ENCODE data around the gene GALNT3. TPM values are rescaled to one million over a fixed set of nuclear protein-coding genes. Genes with fewer than 3 reads are reported as not detected.

Gene GALNT3
- total and polyA plus RNA-seq, 2 donors (not counting 1 experiment from before 2014, with no cell fraction given), result 5.7 to 15.9 TPM

GRCh38 chr2:165718610-165719210 lies 75.3 kb downstream of the GALNT3 start:
- no peak overlapping the region for H3K4me3 Mint-ChIP-seq
- intact Hi-C loops (cut with micrococcal nuclease), result no loop called here

GRCh38 chr2:165716091-165716490 lies 78.0 kb downstream of the GALNT3 start:
- no peak overlapping the region for H3K27ac ChIP-seq (ENCODE audit: low read length in 2 of 2)
- H3K27me3 Mint-ChIP-seq, result peaks cover 4% of the 10 kb centered on the region
- no peak for ATAC-seq (ENCODE audit: low read depth)
- H2AFZ ChIP-seq (ENCODE audit: insufficient read depth, low read depth, low read length, poor library complexity, severe bottlenecking), result no peak overlapping the region
- no peak overlapping the region for H3K4me2 ChIP-seq (replicated peaks; ENCODE audit: low read depth, low read length, poor library complexity, severe bottlenecking)
- intact Hi-C loops (cut with micrococcal nuclease), result no loop called here
- H3K79me2 ChIP-seq (ENCODE audit: control insufficient read depth, insufficient read depth, low read length), result no peaks in the 10 kb centered on the region
- no peaks in the 10 kb centered on the region for H3K4me1 ChIP-seq (ENCODE audit: control insufficient read depth in 2 of 2, insufficient read depth in 2 of 2, low read length in 2 of 2)
- H3K27me3 ChIP-seq (replicated peaks in 1 of 4; ENCODE audit: control extremely low read depth in 1 of 4, control insufficient read depth in 3 of 4, insufficient read depth in 4 of 4, low read length in 3 of 4), result no peaks in the 10 kb centered on the region
- H3K9ac ChIP-seq (ENCODE audit: low read length), result no peak overlapping the region
- no peaks in the 10 kb centered on the region for H3K9me3 Mint-ChIP-seq (ENCODE audit: insufficient read depth)
- H3K4me3 ChIP-seq (ENCODE audit: control extremely low read depth in 1 of 5, extremely low read depth in 1 of 5, insufficient read depth in 1 of 5, low read depth in 2 of 5, low read length in 4 of 5), result no peak overlapping the region
- POLR2A ChIA-PET, result no interaction called here
- no peaks in the 10 kb centered on the region for H4K20me1 ChIP-seq (ENCODE audit: control insufficient read depth, insufficient read depth, low read length, poor library complexity, severe bottlenecking)
- no peak for DNase-seq
- H3K9me3 ChIP-seq (ENCODE audit: control extremely low read depth in 1 of 3, control insufficient read depth in 2 of 3, insufficient read depth in 1 of 3, low read length in 2 of 3), result no peaks in the 10 kb centered on the region
- H3K27ac Mint-ChIP-seq, result no peak overlapping the region
- no CpG with 5 or more reads among the region's 1 CpG for WGBS (ENCODE audit: insufficient coverage)
- no peaks in the 10 kb centered on the region for H3K4me1 Mint-ChIP-seq
- H3K36me3 ChIP-seq (replicated peaks in 1 of 2; ENCODE audit: control extremely low read depth in 1 of 2, control insufficient read depth in 1 of 2, extremely low read depth in 1 of 2, insufficient read depth in 2 of 2, low read length in 1 of 2), result no peaks in the 10 kb centered on the region
- H3K4me3 Mint-ChIP-seq, result no peak overlapping the region
- TF ChIP-seq CTCF (IDR thresholded peaks at IDR 0.05), result no peak
- no peak for TF ChIP-seq EZH2 (IDR thresholded peaks at IDR 0.05; ENCODE audit: borderline replicate concordance, insufficient read depth, low read depth, low read length, poor library complexity, severe bottlenecking)
- CTCF ChIA-PET, result no interaction called here

More at GRCh38 chr2:165718610-165719210, 75.3 kb downstream of the GALNT3 start:
- H3K4me2 ChIP-seq (replicated peaks; ENCODE audit: low read depth, low read length, poor library complexity, severe bottlenecking), result no peak overlapping the region
- H3K27ac ChIP-seq (ENCODE audit: low read length in 2 of 2), result no peak overlapping the region
- H3K4me1 Mint-ChIP-seq, result no peaks in the 10 kb centered on the region
- no peaks in the 10 kb centered on the region for H3K9me3 ChIP-seq (ENCODE audit: control extremely low read depth in 1 of 3, control insufficient read depth in 2 of 3, insufficient read depth in 1 of 3, low read length in 2 of 3)
- TF ChIP-seq CTCF (IDR thresholded peaks at IDR 0.05), result no peak
- TF ChIP-seq EZH2 (IDR thresholded peaks at IDR 0.05; ENCODE audit: borderline replicate concordance, insufficient read depth, low read depth, low read length, poor library complexity, severe bottlenecking), result no peak
- DNase-seq (no peak), ATAC-seq (ENCODE audit: low read depth) (no peak)
- H3K36me3 ChIP-seq (replicated peaks in 1 of 2; ENCODE audit: control extremely low read depth in 1 of 2, control insufficient read depth in 1 of 2, extremely low read depth in 1 of 2, insufficient read depth in 2 of 2, low read length in 1 of 2), result no peaks in the 10 kb centered on the region
- no peaks in the 10 kb centered on the region for H3K4me1 ChIP-seq (ENCODE audit: control insufficient read depth in 2 of 2, insufficient read depth in 2 of 2, low read length in 2 of 2)
- no peaks in the 10 kb centered on the region for H4K20me1 ChIP-seq (ENCODE audit: control insufficient read depth, insufficient read depth, low read length, poor library complexity, severe bottlenecking)
- H3K4me3 ChIP-seq (ENCODE audit: control extremely low read depth in 1 of 5, extremely low read depth in 1 of 5, insufficient read depth in 1 of 5, low read depth in 2 of 5, low read length in 4 of 5), result no peak overlapping the region
- H3K9ac ChIP-seq (ENCODE audit: low read length), result no peak overlapping the region
- CTCF ChIA-PET, result no interaction called here
- H3K27me3 Mint-ChIP-seq, result peaks cover 6% of the 10 kb centered on the region
- no peaks in the 10 kb centered on the region for H3K9me3 Mint-ChIP-seq (ENCODE audit: insufficient read depth)
- H3K79me2 ChIP-seq (ENCODE audit: control insufficient read depth, insufficient read depth, low read length), result no peaks in the 10 kb centered on the region
- no peak overlapping the region for H2AFZ ChIP-seq (ENCODE audit: insufficient read depth, low read depth, low read length, poor library complexity, severe bottlenecking)
- WGBS (ENCODE audit: insufficient coverage), result no CpG with 5 or more reads among the region's 1 CpG
- no peaks in the 10 kb centered on the region for H3K27me3 ChIP-seq (replicated peaks in 1 of 4; ENCODE audit: control extremely low read depth in 1 of 4, control insufficient read depth in 3 of 4, insufficient read depth in 4 of 4, low read length in 3 of 4)
- H3K27ac Mint-ChIP-seq, result no peak overlapping the region
- POLR2A ChIA-PET, result no interaction called here

Data from B cell (primary cell).